ENCODE measurements around the gene EPS8.
A peak's percentile ranks its signal among the peaks of the same experiment; 100 is the strongest.
"Not testable (repeated sequence)": the region's sequence is repeated elsewhere in the genome, so short reads cannot be mapped to it uniquely, and the experiment has no call there.

The EPS8 gene

DNA sequence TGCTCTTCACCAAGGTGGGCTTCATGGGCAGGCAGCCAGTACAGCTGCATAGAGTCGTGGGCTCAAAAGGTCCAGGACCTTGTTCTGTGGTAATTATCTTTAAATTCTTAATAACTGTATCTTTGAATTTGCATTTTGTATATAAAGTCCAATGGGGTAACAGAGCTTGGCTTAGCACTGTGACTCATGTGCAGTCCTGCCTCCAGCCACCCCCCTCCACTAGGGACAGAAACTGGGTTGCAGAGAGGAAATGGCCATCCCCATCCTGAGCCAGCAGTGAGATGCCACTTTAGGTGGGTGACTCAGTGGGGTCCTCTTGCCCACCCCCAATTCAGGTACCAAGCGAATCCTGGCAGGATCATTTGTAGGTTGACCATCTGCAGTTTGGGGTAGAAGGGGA lies 48.1 kb downstream of the EPS8 start:
- H3K4me2 ChIP-seq (ENCODE audit: low read length, poor library complexity, severe bottlenecking) = no peak overlapping the region
- no peak overlapping the region for H2AK5ac ChIP-seq (ENCODE audit: low read length, severe bottlenecking)
- no peak overlapping the region for H3K23ac ChIP-seq (ENCODE audit: low read length in 2 of 2)
- no peak overlapping the region for H3K14ac ChIP-seq (ENCODE audit: low read length in 2 of 2)
- H3K4me3 ChIP-seq (ENCODE audit: insufficient read depth in 1 of 2, low read depth in 1 of 2, low read length in 2 of 2) = no peak overlapping the region
- no peak overlapping the region for H3K27ac ChIP-seq (ENCODE audit: low read length, poor library complexity, severe bottlenecking)
- H3K4ac ChIP-seq (ENCODE audit: low read depth in 1 of 2, low read length in 2 of 2) = no peak overlapping the region
- DNase-seq = no peak
- no peak overlapping the region for H4K91ac ChIP-seq (ENCODE audit: low read length)
- no peaks in the 10 kb centered on the region for H3K9me3 ChIP-seq (ENCODE audit: control insufficient read depth, low read length)
- peaks cover 4 to 6% of the 10 kb centered on the region in 2 experiments for H3K36me3 ChIP-seq (ENCODE audit: control insufficient read depth in 1 of 2, insufficient read depth in 2 of 2, low read depth in 1 of 2, low read length in 2 of 2)
- H2BK5ac ChIP-seq (ENCODE audit: low read depth, low read length, poor library complexity, severe bottlenecking) = no peak overlapping the region
- no peak overlapping the region for H2BK12ac ChIP-seq (ENCODE audit: low read length in 2 of 2)
- H3K4me1 ChIP-seq (ENCODE audit: control insufficient read depth, insufficient read depth, low read depth, low read length) = peaks cover 3% of the 10 kb centered on the region
- H3K9ac ChIP-seq (ENCODE audit: low read length) = no peak overlapping the region
- peaks cover 4% of the 10 kb centered on the region for H3K79me1 ChIP-seq (replicated peaks; ENCODE audit: low read length, poor library complexity, severe bottlenecking)
- peak overlapping the region in 1 of 2 experiments; percentile 5 for H3K18ac ChIP-seq (ENCODE audit: low read depth in 1 of 2, low read length in 2 of 2)
- H3K27me3 ChIP-seq (ENCODE audit: control insufficient read depth in 1 of 2, insufficient read depth in 1 of 2, low read length in 2 of 2) = no peaks in the 10 kb centered on the region
- H2BK120ac ChIP-seq (ENCODE audit: low read depth, low read length) = no peak overlapping the region
- no peak overlapping the region for H2AFZ ChIP-seq (ENCODE audit: low read depth, low read length)
- no peak overlapping the region for H2BK15ac ChIP-seq (ENCODE audit: low read depth, poor library complexity, severe bottlenecking)
- no CpG with 5 or more reads among the region's 2 CpGs for whole genome bisulfite sequencing
- H4K8ac ChIP-seq (ENCODE audit: low read length) = no peak overlapping the region

DNA sequence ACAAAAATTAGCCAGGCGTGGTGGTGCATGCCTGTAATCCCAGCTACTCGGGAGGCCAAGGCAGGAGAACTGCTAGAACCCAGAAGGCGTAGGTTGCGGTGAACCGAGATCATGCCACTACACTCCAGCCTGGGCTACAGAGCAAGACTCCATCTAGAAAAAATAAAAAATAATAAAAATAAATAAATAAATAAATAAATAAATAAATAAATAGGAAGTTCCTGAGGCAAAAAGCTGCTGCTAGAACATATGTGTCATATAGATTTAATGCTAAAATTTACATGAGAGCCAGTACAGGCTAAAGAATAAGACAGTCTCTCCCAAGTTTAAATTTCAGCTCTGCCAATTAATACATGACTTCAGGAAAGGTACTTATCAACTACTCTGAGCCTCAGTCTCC lies 48.8 kb downstream of the EPS8 start:
- H3K9me3 ChIP-seq (ENCODE audit: control insufficient read depth, low read length); H2AK5ac ChIP-seq (ENCODE audit: low read length, severe bottlenecking); H3K27ac ChIP-seq (ENCODE audit: low read length, poor library complexity, severe bottlenecking); H2BK15ac ChIP-seq (ENCODE audit: low read depth, poor library complexity, severe bottlenecking); H3K4me1 ChIP-seq (ENCODE audit: control insufficient read depth, insufficient read depth, low read depth, low read length); DNase-seq; H3K27me3 ChIP-seq (ENCODE audit: control insufficient read depth in 1 of 2, insufficient read depth in 1 of 2, low read length in 2 of 2); H2AFZ ChIP-seq (ENCODE audit: low read depth, low read length); H4K91ac ChIP-seq (ENCODE audit: low read length); H3K23ac ChIP-seq (ENCODE audit: low read length in 2 of 2); H3K36me3 ChIP-seq (ENCODE audit: control insufficient read depth in 1 of 2, insufficient read depth in 2 of 2, low read depth in 1 of 2, low read length in 2 of 2); H3K79me1 ChIP-seq (replicated peaks; ENCODE audit: low read length, poor library complexity, severe bottlenecking); H3K9ac ChIP-seq (ENCODE audit: low read length); H3K18ac ChIP-seq (ENCODE audit: low read depth in 1 of 2, low read length in 2 of 2); H3K4me3 ChIP-seq (ENCODE audit: insufficient read depth in 1 of 2, low read depth in 1 of 2, low read length in 2 of 2); H2BK120ac ChIP-seq (ENCODE audit: low read depth, low read length); H2BK12ac ChIP-seq (ENCODE audit: low read length in 2 of 2); H3K4me2 ChIP-seq (ENCODE audit: low read length, poor library complexity, severe bottlenecking); H4K8ac ChIP-seq (ENCODE audit: low read length); H3K4ac ChIP-seq (ENCODE audit: low read depth in 1 of 2, low read length in 2 of 2); H3K14ac ChIP-seq (ENCODE audit: low read length in 2 of 2); H2BK5ac ChIP-seq (ENCODE audit: low read depth, low read length, poor library complexity, severe bottlenecking): not testable (repeated sequence)
- 88% methylated on average over 2 of the region's 5 CpGs for WGBS

DNA sequence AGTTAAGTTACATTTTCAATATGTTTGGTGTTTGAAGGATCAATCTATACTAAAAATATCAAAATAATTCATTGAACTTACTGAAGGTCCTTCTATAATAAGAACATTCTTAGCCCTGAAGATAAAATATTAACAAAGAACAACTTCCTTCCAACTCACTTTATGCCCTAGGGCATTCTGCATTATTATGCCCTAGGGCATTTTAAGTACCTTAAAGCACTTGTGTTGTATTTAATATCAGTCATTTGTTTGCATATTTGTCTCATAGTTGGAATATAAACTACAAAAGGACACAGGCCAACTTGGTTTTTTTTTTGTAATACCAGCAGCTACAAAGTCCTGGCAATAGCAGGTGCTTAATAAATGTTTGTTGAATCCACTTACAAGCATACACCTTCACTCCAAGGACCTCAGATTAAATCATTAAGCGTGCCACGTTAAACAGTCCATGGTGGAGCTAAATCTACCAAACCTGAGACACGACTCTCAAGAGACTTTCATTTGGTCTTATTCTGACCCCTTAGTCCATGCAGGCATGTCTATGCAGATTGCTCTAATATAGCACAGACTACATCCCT lies 50.7 kb downstream of the EPS8 start:
- Histone ChIP-seq H3K36me3 (ENCODE audit: control insufficient read depth in 1 of 2, insufficient read depth in 2 of 2, low read depth in 1 of 2, low read length in 2 of 2) (peaks cover 0 to 4% of the 10 kb centered on the region in 2 experiments), H2AK5ac (ENCODE audit: low read length, severe bottlenecking) (no peak overlapping the region), H3K4me2 (ENCODE audit: low read length, poor library complexity, severe bottlenecking) (no peak overlapping the region), H3K23ac (ENCODE audit: low read length in 2 of 2) (no peak overlapping the region), H2BK12ac (ENCODE audit: low read length in 2 of 2) (no peak overlapping the region), H3K79me1 (replicated peaks; ENCODE audit: low read length, poor library complexity, severe bottlenecking) (peaks cover 4% of the 10 kb centered on the region), H2AFZ (ENCODE audit: low read depth, low read length) (no peak overlapping the region), H4K91ac (ENCODE audit: low read length) (no peak overlapping the region), H3K27me3 (ENCODE audit: control insufficient read depth in 1 of 2, insufficient read depth in 1 of 2, low read length in 2 of 2) (no peaks in the 10 kb centered on the region), H2BK120ac (ENCODE audit: low read depth, low read length) (no peak overlapping the region), H3K4me1 (ENCODE audit: control insufficient read depth, insufficient read depth, low read depth, low read length) (peaks cover 4% of the 10 kb centered on the region), H4K8ac (ENCODE audit: low read length) (no peak overlapping the region), H3K4ac (ENCODE audit: low read depth in 1 of 2, low read length in 2 of 2) (no peak overlapping the region), H3K4me3 (ENCODE audit: insufficient read depth in 1 of 2, low read depth in 1 of 2, low read length in 2 of 2) (no peak overlapping the region), H3K9ac (ENCODE audit: low read length) (no peak overlapping the region), H3K18ac (ENCODE audit: low read depth in 1 of 2, low read length in 2 of 2) (no peak overlapping the region), H2BK15ac (ENCODE audit: low read depth, poor library complexity, severe bottlenecking) (no peak overlapping the region), H3K14ac (ENCODE audit: low read length in 2 of 2) (no peak overlapping the region), H2BK5ac (ENCODE audit: low read depth, low read length, poor library complexity, severe bottlenecking) (no peak overlapping the region), H3K27ac (ENCODE audit: low read length, poor library complexity, severe bottlenecking) (no peak overlapping the region), H3K9me3 (ENCODE audit: control insufficient read depth, low read length) (no peaks in the 10 kb centered on the region)
- no peak for DNase-seq
- 97% methylated on average over 3 of the region's 3 CpGs for WGBS

DNA sequence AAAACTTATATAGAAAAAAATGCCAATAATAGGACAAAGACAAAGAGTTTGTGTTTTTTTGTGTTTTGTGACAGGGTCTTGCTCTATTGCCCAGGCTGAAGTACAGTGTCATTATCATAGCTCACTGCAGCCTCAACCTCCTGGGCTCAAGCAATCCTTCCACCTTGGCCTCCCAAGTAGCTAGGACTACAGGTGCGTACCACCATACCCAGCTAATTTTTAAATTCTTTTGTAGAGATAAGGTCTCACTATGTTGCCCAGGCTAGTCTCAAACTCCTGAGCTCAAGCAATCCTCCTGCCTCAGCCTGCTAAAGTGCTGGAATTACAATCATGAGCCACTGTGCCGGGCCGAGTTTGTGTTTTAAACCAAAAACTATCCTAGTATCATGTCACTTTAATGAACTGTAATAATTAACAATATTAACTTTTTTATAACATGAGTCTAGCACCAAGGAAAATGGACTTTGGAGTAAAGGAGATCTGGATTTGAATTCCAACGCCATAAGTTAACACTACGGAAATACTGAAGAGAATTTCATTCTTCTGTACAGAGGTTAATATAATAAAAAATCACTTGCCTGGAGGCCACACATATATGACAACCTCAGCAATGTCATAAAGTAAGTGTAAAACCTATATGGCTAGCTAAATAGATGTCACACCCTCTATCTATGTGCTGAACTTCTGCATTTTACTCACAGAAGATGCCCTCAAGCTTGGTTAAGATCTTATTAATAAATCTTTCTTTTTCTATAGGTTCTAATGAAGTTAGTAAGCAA lies 53.2 kb downstream of the EPS8 start:
- no peak overlapping the region for H2BK120ac ChIP-seq (ENCODE audit: low read depth, low read length)
- no peak for DNase-seq
- no peaks in the 10 kb centered on the region for H3K27me3 ChIP-seq (ENCODE audit: control insufficient read depth in 1 of 2, insufficient read depth in 1 of 2, low read length in 2 of 2)
- H3K36me3 ChIP-seq (ENCODE audit: control insufficient read depth in 1 of 2, insufficient read depth in 2 of 2, low read depth in 1 of 2, low read length in 2 of 2) = peaks cover 0 to 4% of the 10 kb centered on the region in 2 experiments
- H2BK5ac ChIP-seq (ENCODE audit: low read depth, low read length, poor library complexity, severe bottlenecking) = no peak overlapping the region
- no peak overlapping the region for H4K8ac ChIP-seq (ENCODE audit: low read length)
- no peak overlapping the region for H3K23ac ChIP-seq (ENCODE audit: low read length in 2 of 2)
- H4K91ac ChIP-seq (ENCODE audit: low read length) = no peak overlapping the region
- H3K18ac ChIP-seq (ENCODE audit: low read depth in 1 of 2, low read length in 2 of 2) = peak overlapping the region in 1 of 2 experiments; percentile 34
- WGBS = 100% methylated on average over 1 of the region's 5 CpGs
- H2BK12ac ChIP-seq (ENCODE audit: low read length in 2 of 2) = no peak overlapping the region
- no peak overlapping the region for H2AFZ ChIP-seq (ENCODE audit: low read depth, low read length)
- H3K79me1 ChIP-seq (replicated peaks; ENCODE audit: low read length, poor library complexity, severe bottlenecking) = peaks cover 2% of the 10 kb centered on the region
- no peak overlapping the region for H3K4ac ChIP-seq (ENCODE audit: low read depth in 1 of 2, low read length in 2 of 2)
- H2BK15ac ChIP-seq (ENCODE audit: low read depth, poor library complexity, severe bottlenecking) = no peak overlapping the region
- H3K9ac ChIP-seq (ENCODE audit: low read length) = no peak overlapping the region
- H3K14ac ChIP-seq (ENCODE audit: low read length in 2 of 2) = no peak overlapping the region
- H3K27ac ChIP-seq (ENCODE audit: low read length, poor library complexity, severe bottlenecking) = no peak overlapping the region
- peaks cover 9% of the 10 kb centered on the region for H3K4me1 ChIP-seq (ENCODE audit: control insufficient read depth, insufficient read depth, low read depth, low read length)
- H3K4me3 ChIP-seq (ENCODE audit: insufficient read depth in 1 of 2, low read depth in 1 of 2, low read length in 2 of 2) = no peak overlapping the region
- H2AK5ac ChIP-seq (ENCODE audit: low read length, severe bottlenecking) = no peak overlapping the region
- no peaks in the 10 kb centered on the region for H3K9me3 ChIP-seq (ENCODE audit: control insufficient read depth, low read length)
- no peak overlapping the region for H3K4me2 ChIP-seq (ENCODE audit: low read length, poor library complexity, severe bottlenecking)

Measured in mesenchymal stem cell (in vitro differentiated cells and primary cell).